ENCODE data around the gene PRR22.

The PRR22 gene

GRCh38 chr19:5784581-5785147 is at the start of gene PRR22:
Gene PRR22 (minus strand): TSS chr19:5784746. CDS start chr19:5784660, 86 bp downstream.
- no peak for DNase-seq

GRCh38 chr19:5832527-5833216 is 48.1 kb upstream of the PRR22 start:
- DNase-seq: no peak

- no peak for DNase-seq
These were observed 47.5 kb upstream of the PRR22 start for GRCh38 chr19:5832061-5832460.

GRCh38 chr19:5831159-5831558 is 46.6 kb upstream of the PRR22 start:
- no peak for DNase-seq

- DNase-seq: no peak
These were observed 45.2 kb upstream of the PRR22 start for GRCh38 chr19:5829567-5830310.

- peak; percentile 64 for DNase-seq
These were observed 44.4 kb upstream of the PRR22 start for GRCh38 chr19:5828661-5829566.

- DNase-seq: peak; percentile 96
These were observed 43.5 kb upstream of the PRR22 start for GRCh38 chr19:5827891-5828660.

GRCh38 chr19:5827342-5827890 is 42.9 kb upstream of the PRR22 start:
- peak; percentile 29 for DNase-seq

- DNase-seq: peak; percentile 44
These were observed 42.2 kb upstream of the PRR22 start for GRCh38 chr19:5826531-5827341.

- DNase-seq: no peak
These were observed 40.6 kb upstream of the PRR22 start for GRCh38 chr19:5825178-5825577.

- DNase-seq: no peak
These were observed 40.2 kb upstream of the PRR22 start for GRCh38 chr19:5824751-5825150.

- no peak for DNase-seq
These were observed 39.2 kb upstream of the PRR22 start for GRCh38 chr19:5823579-5824281.

- no peak for DNase-seq
These were observed 37.8 kb upstream of the PRR22 start for GRCh38 chr19:5822181-5822844.

GRCh38 chr19:5821521-5822180 is 37.1 kb upstream of the PRR22 start:
- DNase-seq: no peak

GRCh38 chr19:5820785-5821184 is 36.2 kb upstream of the PRR22 start:
- no peak for DNase-seq

GRCh38 chr19:5818594-5818993 is 34.0 kb upstream of the PRR22 start:
- no peak for DNase-seq

GRCh38 chr19:5817218-5817617 is 32.7 kb upstream of the PRR22 start:
- DNase-seq: no peak

- DNase-seq: no peak
These were observed 30.3 kb upstream of the PRR22 start for GRCh38 chr19:5814852-5815246.

All from stimulated activated CD8-positive, alpha-beta memory T cell treated with anti-CD3 and anti-CD28 coated beads, Interleukin-4, amount 100 ng/mL, for 48 hours (primary cell).